Ovary (tissue), 3 donors: ENCODE results near the gene ATG5.

ENCODE experiments used
- EP300 ChIP-seq: sonication (generic); formaldehyde crosslinking; IDR thresholded peaks from one replicate; pipeline ENCODE4 v1.6.1; 2017; ENCODE audit warnings: antibody characterized with exemption
- POLR2A ChIP-seq: fragments of 450-650 bp; IDR thresholded peaks from one replicate; pipeline ENCODE4 v1.6.1; 2017; ENCODE audit warnings: antibody characterized with exemption, mild to moderate bottlenecking, moderate library complexity
- TF ChIP-seq, protein P1 (sequence below), 3 donors: fragments of 450-650 bp in 2 of 3; fragments of 200-600 bp in 1 of 3; IDR thresholded peaks; one replicate each; pipeline versions ENCODE4 v1.5.1 to v1.8.0; 2016 to 2022; ENCODE audit warnings: antibody characterized with exemption in 3 of 3, mild to moderate bottlenecking in 1 of 3
- donor health status: DM: no; HTN: no; CAD: no.

GRCh38 chr6:106305740-106306139 is 19.8 kb downstream of the ATG5 start:
- no peak for TF ChIP-seq POLR2A
- TF ChIP-seq, protein P1, sequence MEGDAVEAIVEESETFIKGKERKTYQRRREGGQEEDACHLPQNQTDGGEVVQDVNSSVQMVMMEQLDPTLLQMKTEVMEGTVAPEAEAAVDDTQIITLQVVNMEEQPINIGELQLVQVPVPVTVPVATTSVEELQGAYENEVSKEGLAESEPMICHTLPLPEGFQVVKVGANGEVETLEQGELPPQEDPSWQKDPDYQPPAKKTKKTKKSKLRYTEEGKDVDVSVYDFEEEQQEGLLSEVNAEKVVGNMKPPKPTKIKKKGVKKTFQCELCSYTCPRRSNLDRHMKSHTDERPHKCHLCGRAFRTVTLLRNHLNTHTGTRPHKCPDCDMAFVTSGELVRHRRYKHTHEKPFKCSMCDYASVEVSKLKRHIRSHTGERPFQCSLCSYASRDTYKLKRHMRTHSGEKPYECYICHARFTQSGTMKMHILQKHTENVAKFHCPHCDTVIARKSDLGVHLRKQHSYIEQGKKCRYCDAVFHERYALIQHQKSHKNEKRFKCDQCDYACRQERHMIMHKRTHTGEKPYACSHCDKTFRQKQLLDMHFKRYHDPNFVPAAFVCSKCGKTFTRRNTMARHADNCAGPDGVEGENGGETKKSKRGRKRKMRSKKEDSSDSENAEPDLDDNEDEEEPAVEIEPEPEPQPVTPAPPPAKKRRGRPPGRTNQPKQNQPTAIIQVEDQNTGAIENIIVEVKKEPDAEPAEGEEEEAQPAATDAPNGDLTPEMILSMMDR (IDR thresholded peaks at IDR 0.05): no peak
- no peak for TF ChIP-seq EP300
